Measurements from ENCODE around the gene DNAH8.
"Not testable (repeated sequence)": the region's sequence is repeated elsewhere in the genome, so short reads cannot be mapped to it uniquely, and the experiment has no call there.

Gene DNAH8

DNA sequence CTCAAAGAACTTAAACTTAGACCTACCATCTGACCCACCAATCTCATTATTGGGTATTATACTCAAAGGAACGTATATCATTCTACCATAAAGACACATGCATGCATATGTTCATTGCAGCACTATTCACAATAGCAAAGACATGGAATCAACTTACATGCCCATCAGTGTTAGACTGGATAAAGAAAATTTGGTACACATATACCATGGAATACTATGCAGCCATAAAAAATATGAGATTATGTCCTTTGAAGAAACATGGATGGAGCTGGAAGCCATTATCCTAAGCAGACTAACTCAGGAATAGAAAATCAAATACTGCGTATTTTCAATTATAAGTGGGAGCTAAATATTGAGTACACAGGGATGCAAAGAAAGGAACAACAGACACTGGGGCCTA, 167.0 kb downstream of the DNAH8 start:
- DNase-seq = no peak

DNA sequence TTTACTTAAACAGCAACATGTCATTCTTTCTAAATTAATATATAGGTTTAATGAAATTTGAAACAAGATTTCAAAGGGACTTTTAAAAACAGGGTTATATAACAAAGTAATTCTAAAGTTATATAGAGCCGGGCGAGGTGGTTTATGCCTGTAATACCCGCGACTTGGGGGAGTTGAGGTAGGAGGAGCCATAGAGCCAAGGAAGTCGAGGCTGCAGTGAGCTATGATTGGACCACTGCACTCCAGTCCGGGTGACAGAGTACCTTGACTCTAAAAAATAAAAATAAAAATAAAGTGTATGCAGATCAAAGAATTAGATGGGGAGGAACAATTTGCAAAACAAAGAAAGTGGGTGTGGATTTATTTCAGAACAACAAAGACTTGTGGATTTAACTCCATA, 182.4 kb downstream of the DNAH8 start:
- DNase-seq = no peak

DNA sequence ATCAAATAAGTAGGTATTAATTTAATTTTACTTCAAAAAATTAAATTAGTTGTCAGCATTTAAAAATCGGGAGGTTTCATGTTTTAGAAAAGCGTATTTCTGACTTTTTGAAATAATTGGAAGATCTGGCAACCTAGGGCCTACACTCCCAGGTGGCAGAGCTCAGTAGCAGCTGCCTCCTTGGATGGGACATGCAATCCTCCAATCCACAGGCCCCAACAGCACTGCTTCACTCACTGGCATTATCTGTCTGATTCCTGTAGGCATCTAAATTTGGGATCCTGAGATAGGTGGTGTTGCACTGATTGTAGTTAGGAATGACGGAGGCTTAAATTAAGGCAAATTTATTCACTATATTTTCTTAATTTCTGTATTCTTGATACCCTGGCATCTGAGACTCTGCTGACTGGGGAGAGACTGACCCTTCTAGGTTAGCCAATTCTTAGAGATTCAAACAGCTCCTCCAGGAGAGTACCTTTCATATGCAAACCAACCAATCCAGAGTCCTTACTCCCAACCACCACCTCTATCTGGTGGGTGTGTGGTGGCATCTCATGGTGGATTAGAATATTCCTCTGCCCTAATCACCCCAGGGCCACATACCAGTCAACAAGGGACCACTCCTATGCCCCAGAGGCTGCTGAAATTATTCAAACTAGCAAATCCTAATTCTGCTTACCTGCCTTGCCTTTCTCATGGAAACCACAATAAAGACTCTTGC, 186.9 kb downstream of the DNAH8 start:
- DNase-seq = no peak

DNA sequence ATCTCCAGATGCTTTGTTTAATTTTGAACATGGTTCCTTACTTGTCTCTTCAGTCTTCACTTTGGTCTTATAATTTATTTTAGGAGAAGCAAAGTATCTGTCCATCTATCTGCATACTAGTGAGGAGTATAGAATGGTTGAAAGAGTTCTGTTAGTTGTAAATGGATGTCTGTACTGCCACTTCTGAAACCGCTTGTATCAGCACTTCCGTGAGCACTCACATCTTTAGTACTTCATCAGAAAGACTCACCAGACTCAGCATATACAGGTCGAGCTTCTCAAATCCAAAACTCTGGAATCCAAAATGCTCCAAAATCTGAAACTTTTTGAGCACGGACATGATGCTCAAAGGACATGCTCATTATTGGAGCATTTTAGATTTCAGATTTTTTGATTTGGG, 191.5 kb downstream of the DNAH8 start:
- DNase-seq = no peak

DNA sequence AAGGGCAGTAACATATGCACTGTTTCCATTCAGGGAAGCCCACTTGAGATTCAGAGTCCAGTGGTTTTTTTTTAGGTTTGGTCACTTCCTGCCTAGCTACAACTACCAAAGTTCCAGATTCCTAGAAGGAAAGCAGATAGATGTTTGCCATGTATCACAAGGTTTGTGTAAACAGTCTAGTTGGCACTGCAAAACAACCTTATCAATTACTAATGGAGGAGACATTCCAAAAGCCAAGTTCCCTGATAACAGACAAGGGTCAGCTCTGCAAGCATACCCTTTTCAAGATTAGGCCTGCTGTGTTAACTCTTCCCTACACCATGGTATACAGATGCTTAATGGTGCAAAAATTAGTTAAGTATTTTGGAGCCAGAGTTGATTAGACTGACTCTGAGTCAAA, 192.2 kb downstream of the DNAH8 start:
- DNase-seq = no peak

DNA sequence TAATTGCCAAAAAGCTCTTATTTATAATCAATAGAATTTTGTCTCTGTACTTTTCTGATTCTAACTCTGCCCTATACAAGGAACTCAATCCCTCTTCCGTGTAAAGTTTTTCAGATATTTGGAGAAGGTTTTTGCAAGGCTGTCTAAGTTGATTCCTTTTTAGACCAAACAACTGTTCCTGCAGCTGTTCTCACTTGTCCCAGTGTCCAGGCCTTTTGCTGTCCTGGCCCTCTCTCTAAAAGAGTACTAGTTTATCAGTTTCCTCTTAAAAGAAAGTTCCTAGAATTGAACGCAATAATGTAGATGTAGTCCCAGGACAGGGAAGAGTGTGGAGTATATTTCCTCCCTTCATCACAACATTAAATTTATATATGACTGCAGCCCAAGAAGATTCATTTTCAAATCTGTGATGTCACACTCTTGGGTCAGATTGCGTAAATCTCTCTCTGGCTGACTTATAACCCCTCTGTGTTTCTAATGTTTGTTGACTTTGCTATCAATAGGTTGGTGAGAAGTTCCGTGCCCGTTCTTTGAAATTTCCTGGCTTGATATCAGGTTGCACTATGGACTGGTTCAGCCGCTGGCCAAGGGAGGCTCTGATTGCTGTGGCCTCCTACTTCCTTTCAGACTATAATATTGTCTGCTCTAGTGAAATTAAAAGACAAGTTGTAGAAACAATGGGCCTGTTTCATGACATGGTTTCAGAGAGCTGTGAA, 194.1 kb downstream of the DNAH8 start:
- no peak for DNase-seq

DNA sequence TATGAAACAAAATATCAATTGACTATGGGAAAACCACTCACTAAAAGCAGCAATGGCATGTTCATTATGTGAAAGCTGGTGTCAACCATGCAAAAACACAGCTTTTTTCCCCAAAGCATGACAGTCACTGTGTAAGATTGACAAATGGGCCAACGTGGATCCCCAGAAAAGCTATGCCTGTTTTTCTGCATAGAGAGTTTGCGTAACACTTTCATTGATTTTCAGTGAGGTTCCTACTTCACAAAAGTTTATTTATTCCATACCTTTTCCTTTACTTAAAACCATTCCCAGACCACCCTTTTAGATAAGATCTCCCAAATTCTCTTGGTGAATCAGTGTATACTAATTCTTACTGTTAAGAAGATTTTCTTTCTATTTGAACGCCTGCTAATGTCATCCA, 195.1 kb downstream of the DNAH8 start:
- DNase-seq = no peak

DNA sequence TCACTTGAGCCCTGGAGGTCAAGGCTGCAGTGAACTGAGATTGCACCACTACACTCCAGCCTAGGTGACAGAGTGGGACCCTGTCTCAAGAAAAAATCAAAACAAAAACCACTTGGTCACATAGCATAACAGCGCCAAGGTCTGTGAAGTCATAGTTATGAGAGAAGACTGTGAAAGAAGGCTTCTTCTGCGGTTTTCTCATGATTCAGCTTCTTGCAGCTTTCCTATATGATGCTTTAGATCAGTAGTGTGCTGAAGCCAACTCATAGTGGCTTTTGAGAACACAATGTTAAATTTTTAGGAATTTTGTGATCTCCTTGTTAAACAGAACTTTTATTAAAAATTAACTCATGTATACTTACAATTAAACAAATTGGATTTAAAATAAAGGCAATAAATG, 197.3 kb downstream of the DNAH8 start:
- DNase-seq = no peak

DNA sequence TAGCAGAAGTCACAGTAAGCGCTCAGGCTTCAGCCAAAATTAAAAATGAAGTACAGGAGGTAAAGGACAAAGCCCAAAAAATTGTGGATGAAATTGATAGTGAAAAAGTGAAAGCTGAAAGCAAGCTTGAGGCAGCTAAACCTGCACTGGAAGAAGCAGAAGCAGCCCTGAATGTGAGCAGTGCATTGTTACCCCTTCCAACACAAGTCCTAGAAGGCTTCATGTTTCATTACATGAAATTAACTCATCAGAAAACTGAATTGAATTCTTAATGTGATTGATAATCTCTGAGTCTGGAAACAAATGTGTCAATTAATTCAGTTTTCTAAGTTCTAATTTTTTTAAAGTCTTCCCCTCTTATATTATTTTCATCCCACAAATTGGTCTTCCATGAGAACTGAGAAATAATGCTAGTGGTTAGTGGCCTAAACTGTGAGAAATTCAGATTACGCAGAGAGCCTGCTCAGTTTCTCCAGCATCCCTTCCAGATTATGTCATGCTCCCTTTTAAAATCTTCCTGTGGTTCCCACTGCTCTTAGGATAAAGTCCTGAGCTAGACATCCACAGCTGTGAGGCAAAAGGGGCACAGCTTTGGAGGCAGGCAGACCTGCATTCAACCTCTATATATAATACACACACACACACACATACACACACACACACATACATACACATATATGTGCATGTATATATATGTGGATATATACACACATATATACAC, 200.3 kb downstream of the DNAH8 start:
- no peak for DNase-seq

DNA sequence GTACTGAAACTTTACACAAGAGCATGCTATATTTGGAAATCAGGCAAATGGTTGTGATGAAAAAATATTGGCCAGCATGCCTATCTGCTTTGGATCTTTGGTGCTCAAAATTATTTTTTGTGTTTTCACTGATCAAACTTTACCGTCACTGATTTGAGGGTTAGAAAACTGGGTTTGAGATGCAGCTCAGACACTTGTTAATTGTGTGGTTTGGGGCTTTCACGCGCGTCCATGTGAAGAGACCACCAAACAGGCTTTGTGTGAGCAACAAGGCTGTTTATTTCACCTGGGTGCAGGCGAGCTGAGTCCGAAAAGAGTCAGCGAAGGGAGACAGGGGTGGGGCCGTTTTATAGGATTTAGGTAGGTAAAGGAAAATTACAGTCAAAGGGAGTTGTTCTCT, 206.4 kb downstream of the DNAH8 start:
- DNase-seq = not testable (repeated sequence)

DNA sequence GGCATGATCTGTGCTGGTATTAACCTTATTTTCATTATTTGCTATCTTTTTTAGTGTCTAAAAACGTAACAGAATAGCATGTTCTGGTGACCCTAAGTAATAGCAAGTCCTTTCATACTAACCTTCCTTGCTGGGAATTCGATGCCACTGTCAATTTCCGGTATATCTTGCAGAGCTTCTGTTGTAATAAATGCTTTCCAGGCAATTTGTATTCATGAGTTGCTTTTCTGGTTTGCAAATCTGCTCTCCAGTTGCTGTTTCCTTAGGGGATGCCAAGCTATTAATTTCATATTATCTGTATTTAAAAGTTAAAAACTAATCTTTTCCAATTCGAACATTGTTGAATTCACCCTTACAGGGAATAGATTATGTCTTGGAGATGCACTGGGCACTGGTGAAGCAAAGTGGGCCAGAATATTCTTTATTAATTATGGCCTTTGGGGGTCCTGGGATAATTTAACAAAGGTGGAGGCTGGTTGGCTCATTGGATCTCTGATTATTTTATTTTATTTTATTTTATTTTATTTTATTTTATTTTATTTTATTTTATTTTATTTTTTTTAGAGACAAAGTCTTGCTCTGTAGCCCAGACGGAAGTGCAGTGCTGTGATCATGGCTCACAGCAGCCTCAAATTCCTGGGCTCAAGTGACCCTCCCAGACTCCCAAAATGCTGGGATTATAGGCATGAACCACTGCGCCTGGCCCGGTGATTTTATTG, 209.8 kb downstream of the DNAH8 start:
- no peak for DNase-seq

DNA sequence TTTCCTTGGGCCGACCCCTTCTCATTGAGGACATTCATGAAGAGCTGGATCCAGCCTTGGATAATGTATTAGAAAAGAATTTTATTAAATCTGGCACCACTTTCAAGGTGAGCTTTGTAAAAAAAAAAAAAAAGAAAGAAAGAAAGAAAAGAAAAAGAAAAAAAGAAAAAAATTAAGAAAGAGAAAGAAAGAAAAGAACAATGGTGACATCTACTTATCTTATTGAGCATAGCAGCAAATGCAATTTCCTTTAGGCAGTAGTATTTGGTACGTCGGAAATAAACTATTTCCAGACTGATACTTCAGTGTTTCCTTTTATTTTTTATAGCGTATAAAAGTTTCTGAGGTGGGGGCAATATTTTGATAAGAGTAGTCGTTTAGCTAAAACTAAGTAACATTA, 214.4 kb downstream of the DNAH8 start:
- no peak for DNase-seq

DNA sequence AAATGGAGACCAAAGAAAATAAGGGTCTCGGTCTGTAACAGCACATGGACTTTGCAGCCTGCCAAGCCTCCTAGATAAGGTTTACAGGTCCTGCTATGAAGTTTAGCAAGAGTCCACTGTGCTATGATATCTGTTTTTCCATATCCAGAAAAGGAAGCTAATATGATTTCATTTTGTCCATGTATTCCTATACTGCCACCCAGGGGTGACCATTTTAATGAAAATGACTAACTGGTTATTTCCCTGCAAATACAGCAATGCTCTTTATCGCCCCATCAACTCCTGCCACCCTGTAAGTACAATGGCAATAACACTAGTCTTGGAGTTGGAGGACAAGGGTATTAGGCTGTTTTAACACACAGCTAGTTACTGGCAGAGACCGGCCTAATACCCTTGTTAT, 218.3 kb downstream of the DNAH8 start:
- no peak for DNase-seq

DNA sequence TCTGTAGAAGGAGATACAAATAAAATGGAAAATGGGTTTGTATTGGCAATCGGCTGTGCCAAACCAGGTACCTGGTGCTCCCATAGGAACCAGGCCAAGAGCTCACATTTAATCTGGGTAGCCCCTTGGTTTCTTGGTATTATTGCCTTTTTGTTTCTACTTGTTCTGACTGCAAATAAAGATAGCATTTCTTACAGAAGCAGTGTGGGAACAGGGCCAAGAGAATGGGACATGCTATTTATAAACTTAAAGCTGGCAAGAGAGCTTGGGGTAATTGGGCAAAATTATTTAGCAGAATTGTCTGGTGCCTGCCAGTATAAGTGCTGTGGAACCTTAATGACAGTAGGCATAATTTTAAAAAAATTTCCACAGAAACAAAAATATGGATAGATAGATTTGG, 219.9 kb downstream of the DNAH8 start:
- no peak for DNase-seq

DNA sequence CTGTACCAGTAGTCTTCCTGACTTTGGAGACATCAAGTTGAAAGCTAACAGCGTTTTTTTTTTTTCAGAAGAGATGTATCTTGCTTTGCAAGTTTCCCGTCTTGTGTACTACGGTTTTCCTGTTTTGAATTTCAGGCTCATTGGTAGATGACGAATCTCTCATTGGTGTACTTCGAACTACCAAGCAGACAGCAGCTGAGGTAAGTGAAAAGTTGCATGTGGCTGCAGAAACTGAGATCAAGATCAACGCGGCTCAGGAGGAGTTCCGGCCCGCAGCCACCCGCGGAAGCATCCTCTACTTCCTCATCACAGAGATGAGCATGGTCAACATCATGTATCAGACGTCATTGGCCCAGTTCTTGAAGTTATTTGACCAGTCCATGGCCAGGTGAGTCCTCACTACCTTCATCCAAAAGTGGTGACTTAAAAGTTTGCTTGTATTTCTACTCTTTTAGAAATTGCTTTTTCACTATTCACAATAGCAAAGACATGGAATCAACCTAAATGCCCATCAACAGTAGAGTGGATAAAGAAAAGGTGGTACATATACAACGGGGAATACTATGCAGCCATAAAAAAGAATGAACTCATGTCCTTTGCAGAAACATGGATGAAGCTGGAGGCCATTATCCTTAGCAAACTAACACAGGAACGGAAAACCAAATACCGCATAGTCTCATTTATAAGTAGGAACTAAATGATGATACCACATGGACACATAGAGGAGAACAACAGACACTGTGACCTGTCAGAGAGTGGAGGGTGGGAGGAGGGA, 222.9 kb downstream of the DNAH8 start:
- DNase-seq = no peak

DNA sequence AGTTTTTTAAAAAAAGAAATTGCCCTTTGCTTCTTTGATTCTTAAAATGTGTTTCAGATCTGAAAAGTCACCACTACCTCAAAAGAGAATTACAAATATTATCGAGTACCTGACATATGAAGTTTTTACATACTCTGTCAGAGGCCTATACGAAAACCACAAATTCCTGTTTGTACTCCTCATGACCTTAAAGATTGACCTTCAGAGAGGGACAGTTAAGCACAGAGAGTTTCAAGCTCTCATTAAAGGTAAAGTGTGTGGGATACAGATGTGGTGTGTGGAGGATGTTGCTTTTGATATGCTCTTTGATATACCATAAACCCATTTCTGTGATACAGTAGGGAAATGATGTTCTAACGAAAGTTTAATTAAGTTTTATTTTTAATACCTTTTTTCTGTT, 223.6 kb downstream of the DNAH8 start:
- DNase-seq = no peak

DNA sequence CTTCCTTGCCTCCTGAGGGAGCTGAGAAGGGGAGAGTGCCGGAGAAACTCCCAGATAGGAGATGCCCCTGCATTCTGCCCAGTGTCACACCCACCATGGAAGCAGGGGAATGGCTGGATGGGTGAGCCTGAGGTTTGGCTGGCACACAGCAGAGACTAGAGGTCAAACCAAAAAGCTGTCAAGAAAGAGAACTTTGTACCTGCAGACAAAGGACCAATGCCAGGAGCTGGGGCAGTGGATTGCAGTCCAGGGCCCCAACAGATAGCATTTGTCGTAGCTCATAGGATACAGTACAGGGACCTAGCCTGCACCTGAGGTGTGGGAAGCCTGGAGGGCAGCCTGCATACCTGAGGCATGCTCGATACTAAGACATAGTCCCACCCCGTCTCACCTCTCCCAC, 227.3 kb downstream of the DNAH8 start:
- no peak for DNase-seq

DNA sequence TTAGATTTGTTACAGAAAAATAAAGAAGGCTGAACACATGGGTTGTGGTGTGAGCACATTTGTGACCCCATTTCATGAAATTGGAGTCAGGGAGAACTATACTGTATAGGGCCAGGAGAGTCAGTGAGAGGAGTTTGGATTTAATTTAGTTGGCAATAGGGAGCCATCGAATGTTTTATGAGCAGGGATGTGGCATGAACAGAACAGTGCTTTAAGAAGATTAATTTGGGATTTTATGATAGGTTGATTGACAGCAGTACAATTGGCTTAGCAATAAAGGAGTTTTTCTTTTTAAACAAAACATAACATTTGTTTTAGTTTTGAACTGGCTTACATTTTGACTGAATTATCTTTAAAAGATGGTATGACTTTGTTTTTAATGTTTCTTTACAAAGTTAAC, 227.9 kb downstream of the DNAH8 start:
- DNase-seq = no peak

DNA sequence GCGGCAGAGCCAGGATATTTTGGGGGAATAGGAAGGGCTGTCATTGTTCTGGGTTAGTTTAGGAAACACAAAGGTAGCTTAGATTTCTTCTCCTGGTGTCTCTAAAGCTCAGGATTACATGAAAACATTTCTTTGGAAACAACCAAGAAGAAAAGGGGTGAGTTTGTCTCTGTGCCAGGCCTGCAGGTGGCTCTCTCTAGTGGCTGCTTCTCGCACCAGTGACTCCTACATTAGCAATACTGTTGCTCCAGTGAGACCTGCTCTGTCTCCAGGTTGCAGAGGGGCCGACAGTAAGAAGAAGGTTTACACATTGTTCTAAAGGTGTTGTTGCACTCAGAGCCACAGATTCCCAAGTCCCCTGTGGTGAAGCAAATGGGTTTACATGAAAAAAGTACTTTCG, 228.9 kb downstream of the DNAH8 start:
- no peak for DNase-seq

DNA sequence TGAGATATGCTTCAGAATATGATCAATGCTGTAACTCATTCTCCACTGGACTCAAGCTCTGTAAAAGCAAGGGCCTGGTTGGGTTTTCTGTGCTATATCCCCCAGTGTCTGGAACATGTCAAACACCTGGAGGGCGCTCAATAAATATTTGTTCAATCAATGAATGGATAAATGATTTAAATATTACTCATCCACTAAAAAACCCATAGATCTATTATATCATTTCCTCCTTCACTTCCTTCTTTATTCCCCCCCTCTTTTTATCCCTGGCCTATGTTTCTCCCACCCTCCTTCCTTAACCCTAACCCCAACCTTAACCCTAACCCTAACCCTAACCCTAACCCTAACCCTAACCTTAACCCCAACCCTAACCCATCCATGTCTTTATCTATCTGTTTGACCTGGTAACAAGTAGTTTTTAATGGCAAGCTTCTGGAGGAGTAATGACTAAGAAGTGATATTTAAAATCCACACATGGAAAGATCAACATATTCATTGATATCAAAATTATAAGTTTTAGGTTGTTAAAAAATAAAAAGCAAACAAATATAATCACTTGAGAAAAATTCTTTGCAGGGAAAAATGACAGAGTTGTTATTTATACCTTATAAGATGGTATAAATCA, 229.7 kb downstream of the DNAH8 start:
- DNase-seq = no peak

DNA sequence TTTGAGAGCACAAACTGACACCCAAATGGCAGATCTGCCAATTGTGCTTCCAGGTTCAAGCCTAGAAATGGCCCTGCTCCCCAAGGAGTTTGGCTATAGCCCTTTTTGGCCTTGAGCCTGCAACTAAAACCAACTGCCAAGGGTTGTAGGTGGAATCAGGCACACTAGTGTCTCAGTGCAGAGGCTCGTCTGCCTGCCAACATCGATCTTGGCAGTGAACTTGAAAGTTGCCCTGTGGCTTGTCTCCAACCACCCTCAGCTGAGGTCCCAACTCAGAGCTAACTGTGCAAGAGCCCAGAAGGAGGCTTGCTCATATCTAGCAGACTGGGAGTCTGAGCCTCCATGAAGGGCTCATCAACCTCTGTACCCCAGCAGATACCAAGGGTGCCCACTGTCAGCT, 240.8 kb downstream of the DNAH8 start:
- DNase-seq = peak in 12 of 51 donors; percentile 1 to 36 (median 12)

Data from hypothalamus (tissue), 51 donors.